Breast epithelium (tissue), 3 donors: Measurements from ENCODE around the gene USP22.

Source experiments
- CTCF ChIP-seq, 3 donors: fragments of 450-650 bp; IDR thresholded peaks; one replicate each; pipeline ENCODE4 v1.5.1; 2016 to 2017; ENCODE audit warnings: antibody characterized with exemption in 3 of 3, mild to moderate bottlenecking in 3 of 3, moderate library complexity in 3 of 3
- POLR2A ChIP-seq: fragments of 450-650 bp; IDR thresholded peaks from one replicate; pipeline ENCODE4 v1.6.1; 2016; ENCODE audit warnings: antibody characterized with exemption, mild to moderate bottlenecking, moderate library complexity
- POLR2AphosphoS5 ChIP-seq, 3 donors: sonication (generic); formaldehyde crosslinking; IDR thresholded peaks; one replicate each; pipeline ENCODE4 v1.6.1; 2017; ENCODE audit warnings: antibody characterized with exemption in 3 of 3

- no peak for TF ChIP-seq CTCF (IDR thresholded peaks at IDR 0.05)
- TF ChIP-seq POLR2AphosphoS5 (IDR thresholded peaks at IDR 0.05): no peak
- TF ChIP-seq POLR2A: no peak
Observed at GRCh38 chr17:21019976-21020586, 22.7 kb downstream of the USP22 start.
